Measurements from ENCODE around the gene CD22. TPM values are rescaled to one million over a fixed set of nuclear protein-coding genes. Genes with fewer than 3 reads are reported as not detected.
"Not testable (repeated sequence)": the region's sequence is repeated elsewhere in the genome, so short reads cannot be mapped to it uniquely, and the experiment has no call there.

CD22 gene
- total RNA-seq, 1 donor from 2014 or later: not detected

GRCh38 chr19:35285095-35285449, 43.9 kb upstream of the CD22 start:
- Histone ChIP-seq H3K27ac (replicated peaks) (no peak overlapping the region), H3K36me3 (no peaks in the 10 kb centered on the region), H3K4me3 (no peak overlapping the region), H3K4me1 (peaks cover 11% of the 10 kb centered on the region), H3K9me3 (replicated peaks) (no peaks in the 10 kb centered on the region), H3K27me3 (ENCODE audit: low read depth) (peaks cover 60% of the 10 kb centered on the region)
- DNase-seq: no peak
- TF ChIP-seq CTCF (IDR thresholded peaks at IDR 0.05; ENCODE audit: borderline replicate concordance): no peak
- intact Hi-C loops (cut with micrococcal nuclease): no loop called here

- peaks cover 63% of the 10 kb centered on the region for H3K27me3 ChIP-seq (ENCODE audit: low read depth)
- H3K4me3 ChIP-seq; H3K36me3 ChIP-seq; H3K27ac ChIP-seq (replicated peaks); intact Hi-C loops (cut with micrococcal nuclease); H3K9me3 ChIP-seq (replicated peaks); DNase-seq: not testable (repeated sequence)
- H3K4me1 ChIP-seq: peaks cover 11% of the 10 kb centered on the region
These were observed 43.5 kb upstream of the CD22 start for GRCh38 chr19:35285465-35285864.

- H3K27ac ChIP-seq (replicated peaks); intact Hi-C loops (cut with micrococcal nuclease); H3K36me3 ChIP-seq; H3K4me3 ChIP-seq; H3K9me3 ChIP-seq (replicated peaks); DNase-seq: not testable (repeated sequence)
- peaks cover 11% of the 10 kb centered on the region for H3K4me1 ChIP-seq
- H3K27me3 ChIP-seq (ENCODE audit: low read depth): peaks cover 69% of the 10 kb centered on the region
These were observed 42.9 kb upstream of the CD22 start for GRCh38 chr19:35286101-35286500.

- no peak for DNase-seq
- Histone ChIP-seq H3K27ac (replicated peaks) (no peak overlapping the region), H3K4me3 (no peak overlapping the region), H3K27me3 (ENCODE audit: low read depth) (peaks cover 78% of the 10 kb centered on the region), H3K9me3 (replicated peaks) (no peaks in the 10 kb centered on the region), H3K4me1 (no peaks in the 10 kb centered on the region), H3K36me3 (no peaks in the 10 kb centered on the region)
- no peak for TF ChIP-seq CTCF (IDR thresholded peaks at IDR 0.05; ENCODE audit: borderline replicate concordance)
- intact Hi-C loops (cut with micrococcal nuclease): no loop called here
These were observed 41.3 kb upstream of the CD22 start for GRCh38 chr19:35287713-35288112.

GRCh38 chr19:35288331-35288730, 40.7 kb upstream of the CD22 start:
- Histone ChIP-seq H3K4me1 (no peaks in the 10 kb centered on the region), H3K9me3 (replicated peaks) (no peaks in the 10 kb centered on the region), H3K36me3 (no peaks in the 10 kb centered on the region), H3K27ac (replicated peaks) (no peak overlapping the region), H3K4me3 (no peak overlapping the region), H3K27me3 (ENCODE audit: low read depth) (peaks cover 78% of the 10 kb centered on the region)
- DNase-seq: no peak
- intact Hi-C loops (cut with micrococcal nuclease): no loop called here
- TF ChIP-seq CTCF (IDR thresholded peaks at IDR 0.05; ENCODE audit: borderline replicate concordance): no peak

- H3K4me3 ChIP-seq: no peak overlapping the region
- intact Hi-C loops (cut with micrococcal nuclease): no loop called here
- H3K9me3 ChIP-seq (replicated peaks): no peaks in the 10 kb centered on the region
- no peak for TF ChIP-seq CTCF (IDR thresholded peaks at IDR 0.05; ENCODE audit: borderline replicate concordance)
- no peak overlapping the region for H3K27ac ChIP-seq (replicated peaks)
- no peaks in the 10 kb centered on the region for H3K4me1 ChIP-seq
- H3K27me3 ChIP-seq (ENCODE audit: low read depth): peaks cover 78% of the 10 kb centered on the region
- no peaks in the 10 kb centered on the region for H3K36me3 ChIP-seq
- no peak for DNase-seq
These were observed 40.1 kb upstream of the CD22 start for GRCh38 chr19:35288906-35289305.
